DMS53 (cell line): ENCODE measurements around the gene CUBN.

Source experiments
- DNase-seq: peaks from one replicate; lab custom pipeline; 2025; lab: John Stamatoyannopoulos, UW

Gene CUBN

GRCh38 chr10:16987976-16988610, 141.5 kb downstream of the CUBN start:
- no peak for DNase-seq

- no peak for DNase-seq
These were observed 142.4 kb downstream of the CUBN start for GRCh38 chr10:16987206-16987621.

GRCh38 chr10:16986406-16987205, 143.0 kb downstream of the CUBN start:
- peak; percentile 54 for DNase-seq

GRCh38 chr10:16986082-16986405, 143.6 kb downstream of the CUBN start:
- DNase-seq: no peak

GRCh38 chr10:16984242-16984641, 145.4 kb downstream of the CUBN start:
- no peak for DNase-seq

- no peak for DNase-seq
These were observed 152.8 kb downstream of the CUBN start for GRCh38 chr10:16976803-16977202.

- no peak for DNase-seq
These were observed 154.4 kb downstream of the CUBN start for GRCh38 chr10:16975188-16975587.

GRCh38 chr10:16968416-16969041, 161.1 kb downstream of the CUBN start:
- peak; percentile 31 for DNase-seq

GRCh38 chr10:16967866-16968415, 161.7 kb downstream of the CUBN start:
- peak; percentile 16 for DNase-seq

GRCh38 chr10:16966991-16967865, 162.4 kb downstream of the CUBN start:
- DNase-seq: no peak

- DNase-seq: peak; percentile 24
These were observed 163.7 kb downstream of the CUBN start for GRCh38 chr10:16965740-16966447.

- DNase-seq: no peak
These were observed 164.3 kb downstream of the CUBN start for GRCh38 chr10:16965344-16965616.

GRCh38 chr10:16964576-16965343, 164.9 kb downstream of the CUBN start:
- no peak for DNase-seq

- DNase-seq: no peak
These were observed 169.1 kb downstream of the CUBN start for GRCh38 chr10:16960551-16960950.

- peak; percentile 84 for DNase-seq
These were observed 172.6 kb downstream of the CUBN start for GRCh38 chr10:16957038-16957437.

GRCh38 chr10:16954280-16955030, 175.2 kb downstream of the CUBN start:
- DNase-seq: no peak

- no peak for DNase-seq
These were observed 176.3 kb downstream of the CUBN start for GRCh38 chr10:16953270-16953669.

GRCh38 chr10:16952610-16953009, 177.0 kb downstream of the CUBN start:
- peak; percentile 32 for DNase-seq

GRCh38 chr10:16952080-16952479, 177.5 kb downstream of the CUBN start:
- DNase-seq: peak; percentile 33
